HG03469 (cell line): Measurements from ENCODE around the gene DRAP1.
"Not testable (repeated sequence)": the region's sequence is repeated elsewhere in the genome, so short reads cannot be mapped to it uniquely, and the experiment has no call there.

Source experiments
- ATAC-seq: cut with Tn5 transposase; IDR thresholded peaks from one replicate; pipeline ENCODE4 v1.9.1; 2021; ENCODE audit warnings: mild to moderate bottlenecking, moderate library complexity, moderate number of reproducible peaks; ENCODE audit not compliant: unreplicated experiment

DRAP1 gene

GRCh38 chr11:65927904-65928397 lies 8.7 kb downstream of the DRAP1 start:
- ATAC-seq = no peak

- ATAC-seq = no peak
These were observed 9.4 kb downstream of the DRAP1 start for GRCh38 chr11:65928667-65929066.

GRCh38 chr11:65931773-65932557 lies 12.7 kb downstream of the DRAP1 start:
- ATAC-seq = no peak

- no peak for ATAC-seq
These were observed 13.3 kb downstream of the DRAP1 start for GRCh38 chr11:65932558-65932919.

GRCh38 chr11:65934014-65934413 lies 14.8 kb downstream of the DRAP1 start:
- ATAC-seq = no peak

- no peak for ATAC-seq
These were observed 18.5 kb downstream of the DRAP1 start for GRCh38 chr11:65937766-65938165.

- no peak for ATAC-seq
These were observed 22.6 kb downstream of the DRAP1 start for GRCh38 chr11:65941720-65942310.

GRCh38 chr11:65942531-65942930 lies 23.3 kb downstream of the DRAP1 start:
- no peak for ATAC-seq

- no peak for ATAC-seq
These were observed 25.0 kb downstream of the DRAP1 start for GRCh38 chr11:65944191-65944590.

- ATAC-seq = no peak
These were observed 25.5 kb downstream of the DRAP1 start for GRCh38 chr11:65944767-65945166.

- no peak for ATAC-seq
These were observed 26.2 kb downstream of the DRAP1 start, which contains the start of gene TSGA10IP for GRCh38 chr11:65945430-65945911. TSS of gene TSGA10IP (plus strand) at chr11:65945480. CDS start at chr11:65945676, 196 bp downstream.

- ATAC-seq = no peak
These were observed 26.8 kb downstream of the DRAP1 start for GRCh38 chr11:65945941-65946558.

GRCh38 chr11:65946655-65947054 lies 27.4 kb downstream of the DRAP1 start:
- ATAC-seq = no peak

GRCh38 chr11:65947133-65947532 lies 27.9 kb downstream of the DRAP1 start:
- ATAC-seq = no peak

GRCh38 chr11:65947603-65948125 lies 28.4 kb downstream of the DRAP1 start:
- no peak for ATAC-seq

GRCh38 chr11:65950711-65951110 lies 31.5 kb downstream of the DRAP1 start:
- not testable (repeated sequence) for ATAC-seq

- not testable (repeated sequence) for ATAC-seq
These were observed 32.4 kb downstream of the DRAP1 start for GRCh38 chr11:65951641-65952040.

- ATAC-seq = no peak
These were observed 32.9 kb downstream of the DRAP1 start for GRCh38 chr11:65952052-65952521.

- no peak for ATAC-seq
These were observed 34.2 kb downstream of the DRAP1 start for GRCh38 chr11:65953471-65953870.

GRCh38 chr11:65954771-65955170 lies 35.5 kb downstream of the DRAP1 start:
- no peak for ATAC-seq

GRCh38 chr11:65958291-65958690 lies 39.1 kb downstream of the DRAP1 start:
- no peak for ATAC-seq
